ENCODE data around the gene TRMT44.
"Not testable (repeated sequence)": the region's sequence is repeated elsewhere in the genome, so short reads cannot be mapped to it uniquely, and the experiment has no call there.

The TRMT44 gene

DNA sequence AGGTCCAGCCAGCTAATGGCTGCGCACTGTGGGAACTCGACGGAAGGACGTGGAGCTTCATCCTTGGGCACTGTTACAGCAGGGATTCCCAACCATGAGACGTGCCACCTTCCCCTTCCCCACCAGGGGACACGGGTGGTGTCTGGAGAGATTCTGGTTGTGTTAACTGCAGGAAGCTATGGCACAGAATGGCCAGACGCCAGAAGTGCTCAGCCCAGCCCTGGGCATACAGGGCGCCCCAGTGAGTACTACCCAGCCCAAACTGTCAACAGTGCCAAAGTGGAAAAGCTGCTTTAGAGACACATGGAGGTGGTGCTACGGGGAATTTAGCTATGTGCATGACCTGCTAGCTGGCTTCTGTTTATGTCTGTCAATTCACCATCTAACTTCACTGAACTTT, 32.8 kb upstream of the TRMT44 start:
- DNase-seq = no peak

DNA sequence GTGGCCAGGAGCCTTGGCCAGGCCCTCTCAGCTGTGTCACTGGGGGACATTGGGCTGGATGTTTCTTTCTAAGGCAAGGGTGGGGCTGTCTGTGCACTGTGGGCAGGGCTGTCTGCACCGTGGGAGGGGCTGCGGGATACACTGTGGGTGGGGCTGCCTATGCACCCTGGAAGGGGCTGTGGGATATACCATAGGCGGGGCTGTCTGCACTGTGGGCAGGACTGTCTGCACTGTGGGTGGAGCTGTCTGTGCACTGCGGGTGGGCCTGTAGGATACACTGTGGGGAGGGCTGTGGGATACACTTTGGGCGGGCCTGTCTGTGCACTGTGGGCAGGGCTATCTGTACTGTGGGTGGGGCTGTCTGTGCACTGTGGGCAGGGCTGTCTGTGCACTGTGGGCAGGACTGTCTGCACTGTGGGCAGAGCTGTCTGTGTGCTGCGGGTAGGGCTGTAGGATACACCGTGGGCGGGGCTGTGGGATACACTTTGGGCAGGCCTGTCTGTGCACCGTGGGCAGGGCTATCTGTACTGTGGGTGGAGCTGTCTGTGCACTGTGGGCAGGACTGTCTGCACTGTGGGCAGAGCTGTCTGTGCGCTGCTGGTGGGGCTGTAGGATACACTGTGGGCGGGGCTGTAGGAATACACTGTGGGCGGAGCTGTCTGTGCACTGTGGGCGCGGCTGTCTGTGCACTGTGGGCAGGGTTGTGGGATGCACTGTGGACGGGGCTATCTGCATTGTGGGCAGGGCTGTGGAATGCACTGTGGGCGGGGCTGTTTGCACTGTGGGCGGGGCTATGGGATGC, 31.1 kb upstream of the TRMT44 start:
- DNase-seq = peak; percentile 59

DNA sequence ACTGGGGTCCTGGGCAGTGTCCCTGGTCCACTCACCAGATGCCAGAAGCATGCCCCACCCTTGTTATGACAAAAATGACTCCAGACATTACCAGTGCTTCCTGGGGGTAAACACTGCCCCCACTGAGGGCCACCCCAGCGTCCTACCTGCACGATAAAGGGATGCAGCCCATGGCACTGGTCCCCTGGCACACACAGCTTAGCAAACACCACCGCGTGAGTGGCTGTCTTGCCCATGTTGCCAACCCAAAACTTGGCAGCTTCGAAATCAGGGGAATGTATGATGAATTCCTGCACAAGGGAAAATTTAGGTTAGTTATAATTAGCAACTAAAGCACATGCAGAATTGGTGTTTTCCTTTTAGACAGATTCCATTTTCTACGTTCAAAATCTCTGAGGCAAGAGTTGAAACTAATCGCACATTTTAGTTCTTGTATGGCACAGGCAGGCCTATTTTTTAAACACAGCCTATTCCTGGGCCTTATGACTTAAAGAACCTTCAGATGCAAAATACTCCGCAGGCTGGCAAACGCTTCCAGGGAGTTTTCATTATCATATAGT, 30.4 kb upstream of the TRMT44 start:
- DNase-seq = no peak

DNA sequence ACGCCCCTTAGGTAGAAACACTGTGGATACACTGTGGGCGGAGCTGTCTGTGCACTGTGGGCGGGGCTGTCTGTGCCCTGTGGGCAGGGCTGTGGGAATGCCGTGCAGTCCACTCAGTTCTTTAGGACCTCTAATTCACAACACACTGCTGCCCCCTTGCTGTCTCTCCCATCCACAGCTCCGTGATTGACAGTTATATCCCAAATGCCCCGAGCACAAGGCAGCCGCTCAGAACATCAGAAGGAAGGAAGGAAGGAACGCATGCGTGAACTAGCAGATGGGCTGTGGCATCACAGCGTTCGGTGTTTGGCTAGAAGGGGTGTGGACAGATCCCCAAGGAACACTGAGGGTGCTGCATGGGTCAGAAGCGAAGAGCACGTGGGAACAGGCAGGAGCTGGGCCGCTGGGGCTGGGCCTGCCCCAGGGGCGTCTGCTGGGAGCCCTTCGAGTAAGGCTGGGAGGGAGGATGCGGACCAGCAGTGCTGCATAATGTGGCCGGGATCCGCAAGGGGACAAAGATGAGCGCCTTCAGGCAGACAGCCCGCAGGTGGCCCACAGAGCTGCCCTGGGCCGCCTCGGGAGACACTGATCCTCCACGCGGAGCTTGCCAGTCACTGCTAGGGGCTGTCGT, 29.8 kb upstream of the TRMT44 start:
- DNase-seq = no peak

DNA sequence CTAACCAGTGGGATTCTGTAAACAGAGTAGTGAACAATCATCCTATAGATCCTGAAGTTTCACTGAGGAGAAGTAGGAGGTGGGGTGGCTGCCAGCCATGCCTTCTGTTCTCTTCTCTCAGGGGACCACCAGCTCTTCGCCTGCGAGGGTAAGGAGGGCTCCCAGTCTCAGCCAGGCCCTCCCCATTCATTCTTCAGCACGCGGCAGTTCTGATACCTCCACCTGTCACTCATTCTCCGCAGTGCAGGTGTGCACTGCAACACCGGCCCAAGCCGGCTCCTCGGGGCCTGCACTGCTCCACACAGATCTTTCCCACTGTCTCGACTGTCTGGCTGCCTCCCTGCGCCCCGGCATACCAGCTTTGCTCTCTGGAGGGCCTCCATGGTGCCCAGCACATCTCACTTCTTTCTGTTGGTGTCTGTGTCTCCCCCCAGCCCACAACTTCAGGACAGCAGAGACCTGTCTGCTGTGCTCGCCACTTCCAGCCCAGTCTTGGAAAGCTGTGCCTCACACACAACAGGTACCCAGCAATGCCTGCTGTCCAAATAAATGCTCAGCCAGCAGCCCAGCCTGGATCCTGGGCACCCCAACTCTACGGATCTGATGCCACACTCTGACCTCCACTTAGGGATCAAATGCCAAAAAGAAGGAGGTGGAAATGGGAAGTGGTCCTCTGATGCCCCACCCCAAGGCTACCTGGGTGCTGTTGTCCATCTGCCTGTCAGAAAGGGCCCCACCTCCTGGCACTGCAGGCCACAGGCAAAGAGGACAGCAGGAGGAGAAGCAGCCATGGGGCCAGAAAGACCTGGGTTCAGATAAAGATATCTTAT, 29.0 kb upstream of the TRMT44 start:
- DNase-seq = no peak

DNA sequence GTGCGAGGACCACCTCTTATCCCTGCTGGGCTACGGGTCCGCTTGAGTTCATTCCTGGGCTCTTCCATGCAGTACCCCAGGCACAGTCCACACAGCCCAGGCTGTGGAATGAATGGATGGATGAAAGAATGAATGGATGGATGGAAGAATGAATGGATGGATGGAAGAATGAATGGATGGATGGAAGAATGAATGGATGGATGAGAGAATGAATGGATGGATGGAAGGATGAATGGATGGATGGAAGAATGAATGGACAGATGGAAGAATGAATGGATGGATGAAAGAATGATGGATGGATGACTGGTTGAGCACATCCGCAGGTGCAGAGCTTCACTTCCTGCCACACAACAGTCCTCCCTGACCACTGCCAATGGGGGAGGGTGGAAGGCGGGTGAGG, 28.3 kb upstream of the TRMT44 start:
- no peak for DNase-seq

DNA sequence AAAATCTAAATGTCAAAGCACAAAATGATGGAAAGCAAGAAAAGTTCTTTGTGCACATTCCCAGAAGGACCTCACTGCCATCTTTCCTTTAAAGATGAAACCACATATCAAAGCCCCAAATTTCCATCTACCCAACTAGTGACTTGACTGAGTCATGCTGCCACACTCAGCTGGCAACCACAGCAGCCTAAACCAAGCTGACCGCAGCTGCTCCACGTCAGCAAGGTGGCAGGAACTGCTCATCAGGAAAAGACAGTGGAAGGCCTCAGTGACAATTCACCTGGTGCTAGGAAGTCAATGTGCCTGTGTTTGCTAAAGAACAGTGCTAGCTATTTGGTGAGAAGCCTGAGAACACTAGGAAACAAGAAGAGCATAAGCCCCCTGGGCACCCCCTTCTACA, 26.2 kb upstream of the TRMT44 start:
- DNase-seq = peak; percentile 48

DNA sequence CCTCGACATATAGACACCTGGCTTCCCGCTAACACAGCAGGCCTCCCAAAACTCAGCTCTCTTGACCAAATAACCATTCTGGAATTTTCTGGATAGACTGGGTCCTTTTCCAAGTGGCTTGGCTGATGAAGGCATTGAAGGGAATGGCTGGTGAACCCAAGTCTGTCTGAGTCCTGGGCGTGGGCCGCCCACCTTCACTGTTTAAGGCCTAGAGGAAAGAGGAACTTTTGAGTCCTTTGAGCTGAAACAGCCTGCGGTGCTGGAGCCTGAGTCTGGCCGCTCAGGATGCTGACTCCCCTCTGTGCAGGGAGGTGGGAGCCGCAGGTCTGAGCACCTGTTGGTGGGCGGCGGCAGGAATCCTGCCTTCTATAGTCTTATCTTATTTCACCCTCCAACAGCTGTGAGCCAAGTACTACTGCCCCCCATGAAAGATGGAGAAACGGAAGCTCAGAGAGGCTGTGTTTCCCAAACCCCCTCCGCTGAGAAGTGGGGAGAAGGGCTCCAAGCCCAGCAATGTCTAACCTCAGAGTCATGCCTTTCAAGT, 23.4 kb upstream of the TRMT44 start:
- DNase-seq = no peak

DNA sequence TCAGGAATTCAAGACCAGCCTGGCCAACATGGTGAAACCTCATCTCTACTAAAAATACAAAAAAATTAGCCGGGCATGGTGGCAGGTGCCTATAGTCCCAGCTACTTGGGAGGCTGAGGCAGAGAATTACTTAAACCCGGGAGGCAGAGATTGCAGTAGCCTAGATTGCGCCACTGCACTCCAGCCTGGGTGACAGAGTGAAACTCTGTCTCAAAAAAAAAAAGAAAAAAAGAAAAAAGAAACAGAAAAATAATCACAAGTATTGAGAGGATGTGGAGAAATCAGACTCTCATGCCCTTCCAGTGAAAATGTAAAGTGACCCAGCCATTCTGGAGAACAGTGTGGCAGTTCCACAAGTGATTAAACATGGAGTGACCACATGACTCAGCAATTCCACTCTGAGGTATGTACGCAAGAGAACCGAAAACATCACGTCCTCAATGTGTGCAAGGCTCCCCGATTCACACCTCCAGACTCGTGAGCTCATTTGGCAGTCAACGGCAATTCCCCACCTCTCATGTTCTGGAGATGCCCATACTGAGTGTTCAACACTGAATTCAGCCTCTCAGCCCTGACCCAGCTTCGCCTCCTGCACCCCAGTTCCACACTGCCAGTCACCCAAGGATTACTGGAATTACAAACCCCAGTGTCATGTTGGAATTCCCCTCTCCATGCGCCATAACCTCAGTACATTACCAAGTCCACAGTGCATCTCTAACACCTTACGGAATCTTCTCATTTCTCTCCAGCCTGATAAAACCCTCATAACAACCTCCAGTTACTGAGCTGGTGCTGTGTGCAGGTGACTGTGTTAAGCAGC, 21.1 kb upstream of the TRMT44 start:
- no peak for DNase-seq

DNA sequence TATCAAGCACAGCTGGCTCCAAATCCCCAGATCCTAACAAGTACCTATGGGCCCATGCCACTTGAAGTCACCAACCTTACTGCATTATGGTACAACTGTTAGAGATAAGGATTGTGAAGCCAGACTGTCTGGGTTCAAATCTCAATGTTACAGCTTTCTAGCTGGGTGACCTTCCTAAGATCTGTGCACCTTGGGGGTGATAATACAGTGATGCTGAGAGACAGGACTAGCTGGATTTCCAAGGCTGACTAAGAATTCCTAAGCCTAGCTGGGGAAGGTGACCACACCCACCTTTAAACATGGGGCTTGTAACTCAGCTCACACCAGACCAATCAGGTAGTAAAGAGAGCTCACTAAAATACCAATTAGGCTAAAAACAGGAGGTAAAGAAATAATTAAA, 20.4 kb upstream of the TRMT44 start:
- DNase-seq = not testable (repeated sequence)

DNA sequence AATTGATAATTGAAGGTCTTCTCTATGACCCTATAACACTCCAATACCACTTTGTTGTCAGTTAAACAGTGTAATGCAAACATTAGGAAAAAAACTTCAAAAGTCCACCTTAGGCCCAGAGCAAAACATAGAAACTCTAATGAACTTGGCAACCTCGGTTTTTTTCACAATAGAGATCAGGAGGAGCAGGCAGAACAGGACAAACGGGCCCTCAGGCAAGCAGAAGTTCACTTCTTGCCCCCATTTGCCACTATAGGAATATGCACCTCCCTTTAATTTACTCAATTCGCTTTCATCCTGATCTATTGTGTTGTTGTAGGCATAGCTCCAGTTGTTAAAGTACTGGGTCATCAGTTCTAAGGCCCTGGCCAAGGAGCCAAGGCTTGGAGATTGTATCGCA, 18.2 kb upstream of the TRMT44 start:
- DNase-seq = no peak

DNA sequence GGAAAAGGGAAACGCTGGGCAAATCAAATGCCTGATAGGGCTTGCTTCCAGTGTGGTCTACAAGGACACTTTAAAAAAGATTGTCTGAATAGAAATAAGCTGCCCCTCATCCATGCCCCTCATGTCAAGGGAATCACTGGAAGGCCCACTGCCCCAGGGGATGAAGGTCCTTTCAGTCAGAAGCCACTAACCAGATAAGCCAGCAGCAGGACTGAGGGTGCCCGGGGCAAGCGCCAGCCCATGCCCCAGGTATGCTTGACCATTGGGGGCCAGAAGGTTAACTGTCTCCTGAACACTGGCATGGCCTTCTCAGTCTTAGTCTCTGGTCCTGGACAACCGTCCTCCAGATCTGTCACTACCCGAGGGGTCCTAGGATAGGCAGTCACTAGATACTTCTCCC, 17.8 kb upstream of the TRMT44 start:
- no peak for DNase-seq

DNA sequence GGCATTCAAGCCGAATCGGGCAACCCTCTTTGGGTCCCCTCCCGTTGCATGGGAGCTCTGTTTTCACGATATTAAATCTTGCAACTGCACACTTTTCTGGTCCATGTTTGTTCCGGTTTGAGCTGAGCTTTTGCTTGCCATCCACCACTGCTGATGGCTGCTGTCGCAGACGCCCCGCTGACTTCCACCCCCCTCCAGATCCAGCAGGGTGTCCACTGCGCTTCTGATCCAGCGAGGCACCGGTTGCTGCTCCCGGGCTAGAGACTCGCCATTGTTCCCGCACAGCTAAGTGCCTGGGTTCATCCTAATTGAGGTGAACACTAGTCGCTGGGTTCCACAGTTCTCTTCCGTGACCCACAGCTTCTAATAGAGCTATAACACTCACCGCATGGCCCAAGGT, 13.3 kb upstream of the TRMT44 start:
- no peak for DNase-seq

DNA sequence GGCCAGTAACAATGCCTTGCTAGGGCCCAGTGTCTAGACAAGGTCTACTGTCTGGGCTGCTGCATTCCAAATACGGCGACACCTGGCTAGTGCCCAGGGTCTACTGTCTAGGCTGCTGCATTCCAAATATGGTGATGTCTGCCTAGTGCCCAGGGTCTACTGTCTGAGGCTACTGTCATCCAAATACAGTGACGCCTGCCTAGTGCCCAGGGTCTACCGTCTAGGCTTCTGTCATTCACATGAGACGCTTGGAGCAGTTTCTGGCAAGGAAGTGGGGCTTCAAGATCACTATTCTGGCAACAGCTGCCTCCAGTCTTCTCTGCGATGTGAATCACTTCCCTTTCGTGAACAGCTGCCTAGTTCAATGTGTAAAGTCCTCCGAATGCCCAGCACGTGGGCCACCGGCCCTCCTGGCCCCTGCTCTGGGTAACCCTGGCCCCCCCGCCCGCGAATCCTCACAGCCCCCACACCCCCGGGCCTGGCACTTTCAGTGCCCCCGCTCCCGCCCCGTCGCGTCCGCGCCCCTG, 12.8 kb upstream of the TRMT44 start:
- DNase-seq = no peak

DNA sequence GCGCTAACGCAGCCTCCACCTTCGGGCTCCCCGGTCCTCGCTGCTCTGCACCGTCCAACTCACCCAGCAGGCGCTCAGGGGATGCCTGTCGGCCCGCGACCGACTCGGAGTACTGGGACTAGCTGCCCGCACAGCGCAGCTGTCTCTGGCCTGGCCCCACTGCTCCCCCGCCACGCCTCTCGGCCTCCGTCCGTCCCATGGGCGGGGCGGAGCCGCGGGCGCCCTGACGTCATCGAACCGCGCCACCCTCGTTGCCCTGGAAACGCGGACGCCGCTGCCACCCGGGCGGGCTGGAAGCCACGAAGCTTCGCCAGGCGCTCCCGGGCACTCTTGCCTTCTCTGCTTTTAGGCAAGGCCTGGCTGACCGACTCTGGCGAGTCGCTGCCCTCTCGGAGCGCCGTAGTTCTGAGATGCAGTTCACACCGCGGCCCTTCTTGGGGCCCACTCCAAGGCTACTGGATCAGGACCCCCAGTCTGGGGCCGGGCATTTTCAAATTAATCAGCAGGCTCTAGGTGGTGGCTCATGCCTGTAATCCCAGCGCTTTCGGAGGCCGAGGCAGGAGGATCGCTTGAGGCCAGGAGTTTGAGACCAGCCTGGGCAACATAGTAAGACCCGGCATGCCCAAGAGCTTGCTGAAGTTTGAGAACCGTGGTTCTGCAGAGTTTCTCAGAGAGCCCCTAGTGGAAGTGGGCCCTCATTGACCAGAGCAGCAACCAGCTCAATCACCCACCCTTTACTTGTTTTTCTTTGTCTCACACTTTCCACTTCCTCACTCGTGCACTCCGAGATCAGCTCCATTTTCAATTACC, 12.1 kb upstream of the TRMT44 start:
- peak; percentile 99 for DNase-seq

DNA sequence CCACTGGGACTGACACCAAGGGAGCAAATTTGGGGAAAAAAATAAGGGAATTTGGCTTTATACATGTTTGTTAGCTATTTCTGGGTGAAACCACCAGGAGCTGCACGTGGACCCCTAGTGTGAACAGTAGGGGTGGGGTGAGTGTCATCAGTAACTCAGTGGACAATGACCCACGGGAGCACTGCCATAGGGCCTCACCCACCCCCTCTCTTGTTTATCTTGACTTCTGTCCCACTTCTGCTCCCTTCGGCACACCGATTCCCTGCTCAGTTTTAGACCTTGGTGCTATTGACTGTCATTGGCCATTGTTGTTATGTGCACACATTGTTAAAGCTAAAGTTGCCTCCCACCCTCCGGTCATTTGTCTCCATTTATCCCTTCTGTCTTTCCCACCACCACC, 9.0 kb upstream of the TRMT44 start:
- no peak for DNase-seq

DNA sequence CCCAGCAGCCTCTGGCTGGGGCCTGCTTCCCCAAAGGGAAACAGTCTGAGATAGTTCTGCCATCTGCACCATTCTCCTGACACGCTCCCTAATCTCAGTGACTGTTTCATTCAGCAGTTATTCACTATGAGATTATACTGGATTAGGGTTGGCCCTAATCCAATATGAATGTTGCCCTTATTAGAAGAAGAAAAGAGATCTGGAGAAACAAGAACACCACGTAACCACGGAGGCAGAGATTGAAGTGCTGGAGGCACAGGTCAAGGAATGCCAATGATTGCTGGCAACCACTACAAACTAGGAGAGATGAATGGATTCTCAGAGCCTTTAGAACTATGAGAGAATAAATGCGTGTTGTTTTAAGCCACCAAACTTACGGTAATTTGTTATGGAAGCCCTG, 7.4 kb upstream of the TRMT44 start:
- no peak for DNase-seq

DNA sequence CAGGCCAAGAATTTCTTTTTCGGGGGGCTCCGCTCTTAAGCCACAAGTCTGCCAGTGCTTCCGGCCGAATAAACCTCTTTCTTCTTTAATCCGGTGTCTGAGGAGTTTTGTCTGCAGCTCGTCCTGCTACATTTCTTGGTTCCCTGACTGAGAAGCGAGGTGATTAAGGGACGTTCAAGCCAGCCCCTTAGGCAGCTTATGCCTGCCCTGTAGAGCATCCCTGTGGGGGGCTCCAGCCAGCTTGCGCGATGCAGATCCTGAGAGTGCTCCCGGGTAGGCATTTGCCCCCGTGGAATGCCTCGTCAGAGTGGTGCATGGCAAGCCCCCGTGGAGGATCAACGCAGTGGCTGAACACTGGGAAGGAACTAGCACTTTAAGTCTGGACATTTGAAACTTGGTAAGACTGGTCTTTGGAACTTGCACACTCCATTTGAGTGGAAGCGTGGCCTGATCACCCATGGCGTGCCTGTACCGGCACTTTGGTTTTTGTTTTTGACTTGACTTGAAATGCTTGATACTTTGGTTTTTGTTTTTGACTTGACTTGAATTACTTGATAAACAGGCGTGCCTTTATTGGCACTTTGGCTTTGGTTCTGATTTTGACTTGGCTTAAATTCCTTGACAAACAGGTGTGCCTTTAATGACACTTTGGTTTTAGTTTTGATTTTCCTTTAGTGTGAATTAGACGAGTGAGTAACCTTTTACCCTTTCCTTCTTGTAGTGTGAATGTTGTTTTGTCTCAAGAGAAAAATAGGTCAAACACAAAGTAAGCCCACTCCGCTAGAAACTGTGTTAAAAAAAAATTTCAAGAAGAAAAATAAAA, 6.1 kb upstream of the TRMT44 start:
- no peak for DNase-seq

DNA sequence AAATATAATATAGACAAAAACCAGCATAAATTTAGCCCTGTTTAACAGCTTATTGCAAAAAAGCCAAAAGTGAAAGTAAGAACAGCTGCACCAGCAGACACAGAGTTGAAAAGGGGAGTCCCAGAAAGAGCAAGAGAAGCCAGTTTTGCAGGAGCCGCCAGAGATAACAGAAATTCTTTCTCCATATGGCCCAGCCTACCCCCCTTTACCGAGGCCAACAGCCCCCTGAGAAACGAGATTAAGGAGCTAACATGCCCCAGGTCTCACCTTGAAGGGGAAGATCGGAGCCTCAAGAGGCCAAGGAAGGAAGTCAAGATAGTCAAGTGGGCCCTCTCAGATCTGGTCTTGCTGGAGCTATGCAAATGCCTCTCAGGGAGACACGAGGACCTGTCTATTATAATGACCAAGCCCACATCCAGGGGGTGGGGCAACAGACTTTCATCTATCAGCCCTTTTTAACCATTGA, 4.9 kb upstream of the TRMT44 start:
- DNase-seq = peak; percentile 23

DNA sequence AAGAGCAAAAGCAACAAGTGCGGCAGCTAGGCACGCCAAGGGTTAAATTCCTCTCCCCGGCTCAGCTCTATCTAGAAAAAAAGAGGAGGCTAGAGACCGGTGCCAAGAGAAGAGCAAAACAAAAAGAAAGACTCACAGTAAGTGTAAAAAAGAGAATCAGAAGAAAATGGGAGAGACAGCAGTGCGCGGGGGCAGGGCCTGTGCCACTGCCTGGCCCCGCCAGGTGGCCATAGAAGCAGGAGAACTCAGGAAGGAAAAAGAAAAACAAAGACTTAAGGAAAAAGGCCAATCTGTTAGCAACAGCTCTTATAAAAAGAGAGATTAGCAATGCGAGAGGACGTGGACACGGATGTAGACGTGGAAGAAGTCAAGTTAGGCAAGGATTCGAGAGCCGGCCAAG, 3.3 kb upstream of the TRMT44 start:
- DNase-seq = no peak

All from activated T-cell treated with anti-CD3 and anti-CD28 coated beads, Interleukin-2, amount 50 U/mL, for 1 hour (primary cell).